Stimulated activated CD4-positive, alpha-beta T cell treated with anti-CD3 and anti-CD28 coated beads, Interleukin-15, amount 100 ng/mL, for 48 hours (primary cell): ENCODE results near the gene BSG.

Source experiments
- DNase-seq, 2 donors: peaks; one replicate each; pipeline ENCODE4 v3.0.0-alpha.2; 2020; ENCODE audit warnings: low read depth in 2 of 2

BSG gene

GRCh38 chr19:604355-604754, 32.0 kb downstream of the BSG start:
- DNase-seq, result peak; percentile 65 to 68

GRCh38 chr19:605061-605971, 32.9 kb downstream of the BSG start:
- peak in 1 of 2 donors; percentile 42 for DNase-seq

- DNase-seq, result no peak
Measured at GRCh38 chr19:607301-608154, 35.1 kb downstream of the BSG start.

- no peak for DNase-seq
Measured at GRCh38 chr19:608155-609003, 36.0 kb downstream of the BSG start.

GRCh38 chr19:609004-609346, 36.6 kb downstream of the BSG start:
- DNase-seq, result no peak

GRCh38 chr19:610071-610800, 37.8 kb downstream of the BSG start:
- DNase-seq, result no peak

- DNase-seq, result peak; percentile 46 to 47
Measured at GRCh38 chr19:610801-611480, 38.5 kb downstream of the BSG start.

GRCh38 chr19:611481-611868, 39.1 kb downstream of the BSG start:
- peak; percentile 69 to 79 for DNase-seq

GRCh38 chr19:612941-613340, 40.5 kb downstream of the BSG start:
- DNase-seq, result no peak

- no peak for DNase-seq
Measured at GRCh38 chr19:613732-614567, 41.6 kb downstream of the BSG start.

GRCh38 chr19:615619-616018, 43.2 kb downstream of the BSG start:
- DNase-seq, result no peak

GRCh38 chr19:616062-616700, 43.8 kb downstream of the BSG start:
- no peak for DNase-seq

GRCh38 chr19:616747-617526, 44.5 kb downstream of the BSG start:
- no peak for DNase-seq

- DNase-seq, result no peak
Measured at GRCh38 chr19:617551-618246, 45.3 kb downstream of the BSG start.

- DNase-seq, result no peak
Measured at GRCh38 chr19:618247-618619, 45.8 kb downstream of the BSG start.

- no peak for DNase-seq
Measured at GRCh38 chr19:618674-619285, 46.4 kb downstream of the BSG start.

GRCh38 chr19:619286-620002, 47.0 kb downstream of the BSG start:
- no peak for DNase-seq
